H9 (cell line): Measurements from ENCODE around the gene SNX33. TPM values are rescaled to one million over a fixed set of nuclear protein-coding genes. Genes with fewer than 3 reads are reported as not detected.

ENCODE experiments used
- DNase-seq: peaks from one replicate; pipeline ENCODE4 v3.0.0-alpha.2; 2017
- H2AFZ ChIP-seq: one replicate; pipeline ENCODE4 v1.6.1; 2013; ENCODE audit warnings: mild to moderate bottlenecking, low read length, control low read depth, moderate library complexity
- H2AK5ac ChIP-seq: 2 replicates; pipeline ENCODE4 v1.6.1; 2013; ENCODE audit warnings: low read length, control low read depth, mixed read lengths; ENCODE audit not compliant: insufficient read length
- H2BK120ac ChIP-seq: one replicate; pipeline ENCODE4 v1.6.1; 2013; ENCODE audit warnings: low read depth, mild to moderate bottlenecking, low read length, control low read depth, inconsistent platforms; ENCODE audit not compliant: poor library complexity, severe bottlenecking
- H2BK12ac ChIP-seq: 2 replicates; pipeline ENCODE4 v1.6.1; 2013; ENCODE audit warnings: low read length, control low read depth, mixed read lengths, low read depth; ENCODE audit not compliant: insufficient read length
- H2BK15ac ChIP-seq: 2 replicates; pipeline ENCODE4 v1.6.1; 2013; ENCODE audit warnings: low read depth, low read length, control low read depth
- H2BK20ac ChIP-seq: one replicate; pipeline ENCODE4 v1.6.1; 2013; ENCODE audit warnings: low read depth, mild to moderate bottlenecking, low read length, control low read depth, inconsistent platforms; ENCODE audit not compliant: poor library complexity, severe bottlenecking
- H2BK5ac ChIP-seq: 2 replicates; pipeline ENCODE4 v1.6.1; 2013; ENCODE audit warnings: low read length, control low read depth, mixed read lengths; ENCODE audit not compliant: insufficient read length
- H3K14ac ChIP-seq: 2 replicates; pipeline ENCODE4 v1.6.1; 2013; ENCODE audit warnings: low read length, control low read depth; ENCODE audit not compliant: insufficient read depth
- H3K18ac ChIP-seq: 2 replicates; pipeline ENCODE4 v1.6.1; 2013; ENCODE audit warnings: low read depth, mild to moderate bottlenecking, mixed read lengths, low read length, control low read depth; ENCODE audit not compliant: insufficient read length
- H3K23ac ChIP-seq: 2 replicates; pipeline ENCODE4 v1.6.1; 2013; ENCODE audit warnings: low read length, control low read depth, mixed read lengths, low read depth; ENCODE audit not compliant: insufficient read length
- H3K23me2 ChIP-seq: 2 replicates; pipeline ENCODE4 v1.6.1; 2013; ENCODE audit warnings: low read depth, mild to moderate bottlenecking, mixed read lengths, low read length, control low read depth; ENCODE audit not compliant: insufficient read length, poor library complexity, severe bottlenecking
- H3K27ac ChIP-seq: 2 replicates; pipeline ENCODE4 v1.5.1; 2013; ENCODE audit warnings: low read length, control low read depth, mixed read lengths, low read depth; ENCODE audit not compliant: insufficient read length
- H3K27me3 ChIP-seq: 2 replicates; pipeline ENCODE4 v1.6.1; 2013; ENCODE audit warnings: low read length, control low read depth, inconsistent platforms; ENCODE audit not compliant: insufficient read depth
- H3K4ac ChIP-seq: 2 replicates; pipeline ENCODE4 v1.6.1; 2013; ENCODE audit warnings: low read depth, mild to moderate bottlenecking, control low read depth, inconsistent platforms, low read length, moderate library complexity
- H3K4me1 ChIP-seq: 2 replicates; pipeline ENCODE4 v1.6.1; 2013; ENCODE audit warnings: low read length, control low read depth, inconsistent platforms; ENCODE audit not compliant: insufficient read depth
- H3K4me2 ChIP-seq: 2 replicates; pipeline ENCODE4 v1.6.1; 2013; ENCODE audit warnings: low read length, control low read depth, mixed read lengths; ENCODE audit not compliant: insufficient read length, insufficient read depth
- H3K56ac ChIP-seq: 2 replicates; pipeline ENCODE4 v1.6.1; 2013; ENCODE audit warnings: low read depth, mild to moderate bottlenecking, mixed read lengths, low read length, control low read depth; ENCODE audit not compliant: insufficient read length
- H3K79me1 ChIP-seq: 2 replicates; pipeline ENCODE4 v1.6.1; 2013; ENCODE audit warnings: low read depth, mild to moderate bottlenecking, moderate library complexity, low read length, control low read depth, inconsistent platforms; ENCODE audit not compliant: insufficient read depth, poor library complexity, severe bottlenecking
- H3K79me2 ChIP-seq: 2 replicates; pipeline ENCODE4 v1.6.1; 2013; ENCODE audit warnings: low read length, control low read depth, inconsistent platforms; ENCODE audit not compliant: insufficient read depth
- H3K9ac ChIP-seq: 2 replicates; pipeline ENCODE4 v1.6.1; 2013; ENCODE audit warnings: low read length, control low read depth, mixed read lengths; ENCODE audit not compliant: insufficient read length; ENCODE audit errors: extremely low read depth
- H3K9me3 ChIP-seq: one replicate; pipeline ENCODE4 v1.6.1; 2013; ENCODE audit warnings: low read depth, low read length, inconsistent platforms; ENCODE audit not compliant: control insufficient read depth
- H3T11ph ChIP-seq: one replicate; pipeline ENCODE4 v1.6.1; 2013; ENCODE audit warnings: mild to moderate bottlenecking, low read length, control low read depth, inconsistent platforms
- H4K20me1 ChIP-seq: one replicate; pipeline ENCODE4 v1.6.1; 2013; ENCODE audit not compliant: control insufficient read depth, insufficient read length, insufficient read depth
- H4K5ac ChIP-seq: 2 replicates; pipeline ENCODE4 v1.6.1; 2013; ENCODE audit warnings: low read depth, mild to moderate bottlenecking, mixed read lengths, low read length, control low read depth; ENCODE audit not compliant: insufficient read length
- H4K8ac ChIP-seq: replicated peaks from 2 replicates; pipeline ENCODE4 v1.6.1; 2013; ENCODE audit warnings: low read length, control low read depth, mixed read lengths, low read depth; ENCODE audit not compliant: insufficient read length
- H4K91ac ChIP-seq: 2 replicates; pipeline ENCODE4 v1.6.1; 2013; ENCODE audit warnings: low read depth, mild to moderate bottlenecking, moderate library complexity, mixed read lengths, low read length, control low read depth; ENCODE audit not compliant: insufficient read length
- H3K27ac Mint-ChIP-seq, 3 experiments: 2 replicates in 2 of 3; 3 replicates in 1 of 3; pipeline ENCODE4 v1.8.0; 2020 to 2021; ENCODE audit warnings: mixed read lengths in 3 of 3, mild to moderate bottlenecking in 1 of 3, moderate library complexity in 1 of 3
- H3K27me3 Mint-ChIP-seq: 2 replicates; pipeline ENCODE4 v1.8.0; 2021; ENCODE audit warnings: low read depth, mild to moderate bottlenecking, moderate library complexity, mixed read lengths
- H3K36me3 Mint-ChIP-seq, 3 experiments: 2 replicates in 2 of 3; 3 replicates in 1 of 3; pipeline ENCODE4 v1.8.0; 2020 to 2021; ENCODE audit warnings: low read depth in 3 of 3, mixed read lengths in 3 of 3; ENCODE audit not compliant: insufficient read depth in 1 of 3
- H3K4me1 Mint-ChIP-seq, 2 experiments: 2 replicates each; pipeline ENCODE4 v1.8.0; 2020; ENCODE audit warnings: mixed read lengths in 2 of 2
- H3K4me3 Mint-ChIP-seq, 2 experiments: 2 replicates in 1 of 2; 3 replicates in 1 of 2; pipeline ENCODE4 v1.8.0; 2020 to 2021; ENCODE audit warnings: mild to moderate bottlenecking in 2 of 2, mixed read lengths in 2 of 2, moderate library complexity in 1 of 2
- H3K9me3 Mint-ChIP-seq, 2 experiments: 2 replicates in 1 of 2; 3 replicates in 1 of 2; pipeline ENCODE4 v1.8.0; 2020; ENCODE audit warnings: mild to moderate bottlenecking in 2 of 2, mixed read lengths in 2 of 2, moderate library complexity in 1 of 2
- CTCF ChIP-seq: fragments of 200-600 bp; sonication (generic); conservative IDR thresholded peaks from 3 replicates; pipeline ENCODE4 v1.8.0; 2021; ENCODE audit warnings: antibody characterized with exemption, mild to moderate bottlenecking
- WGBS: extraction: QIAGEN DNeasy Blood & Tissue Kit; methylation state at CpG from one replicate; pipeline ENCODE4 v1.1.7; 2013; ENCODE audit warnings: missing lambda C conversion rate, low lambda C conversion rate, mixed read lengths; ENCODE audit not compliant: insufficient read length; ENCODE audit errors: extremely low coverage; 5-methylcytosine and 5-hydroxymethylcytosine counted together
- total RNA-seq: library from RNA; stranded (reverse); gene quantifications from 2 replicates; pipeline ENCODE4 v1.2.1, GENCODE V29; 2021

The SNX33 gene
- total RNA-seq, 1 experiment from 2014 or later: 17.7 TPM

DNA sequence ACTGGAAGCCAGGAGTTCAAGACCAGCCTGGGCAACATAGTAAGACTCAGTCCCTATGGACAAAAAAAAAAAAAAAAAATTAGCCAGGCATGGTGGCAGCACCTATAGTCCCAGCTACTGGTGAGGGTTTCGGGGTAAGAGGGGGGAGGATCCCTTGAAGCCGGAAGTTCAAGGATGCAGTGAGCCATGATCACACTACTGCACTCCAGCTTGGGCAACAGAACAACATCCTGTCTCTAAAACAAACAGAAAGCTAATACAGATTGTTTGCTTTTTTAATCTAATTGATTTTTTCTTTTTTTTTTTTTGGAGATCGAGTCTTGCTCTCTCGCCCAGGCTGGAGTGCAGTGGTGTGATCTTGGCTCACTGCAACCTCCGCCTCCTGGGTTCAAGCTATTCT is 6.1 kb upstream of the SNX33 start:
- H3K27me3 ChIP-seq: peaks cover 3% of the 10 kb centered on the region; the same call in 1 of the 2 replicates
- Mint-ChIP-seq H3K4me3 (no peak overlapping the region), H3K27me3 (peaks cover 19% of the 10 kb centered on the region), H3K9me3 (no peaks in the 10 kb centered on the region), H3K27ac (no peak overlapping the region), H3K36me3 (peaks cover 0 to 10% (median 3%) of the 10 kb centered on the region in 3 experiments; a peak in 3 of 7 replicates), H3K4me1 (peaks cover 27 to 34% of the 10 kb centered on the region in 2 experiments)
- H3T11ph ChIP-seq: no peak overlapping the region
- no peak overlapping the region for H3K18ac ChIP-seq
- H3K4ac ChIP-seq: no peak overlapping the region
- no peak overlapping the region for H3K4me2 ChIP-seq
- no peak overlapping the region for H3K27ac ChIP-seq
- H3K79me1 ChIP-seq: peaks cover 9% of the 10 kb centered on the region
- H3K14ac ChIP-seq: no peak overlapping the region
- TF ChIP-seq CTCF: no peak
- H4K5ac ChIP-seq: no peak overlapping the region
- H3K9me3 ChIP-seq: no peaks in the 10 kb centered on the region
- H3K56ac ChIP-seq: no peak overlapping the region
- H4K91ac ChIP-seq: no peak overlapping the region
- no peak for DNase-seq
- H3K4me1 ChIP-seq: no peaks in the 10 kb centered on the region
- H3K9ac ChIP-seq: no peak overlapping the region
- H3K79me2 ChIP-seq: peaks cover 20% of the 10 kb centered on the region; the same call in 1 of the 2 replicates
- H2AFZ ChIP-seq: no peak overlapping the region
- no CpG with 5 or more reads among the region's 5 CpGs for WGBS
- H2BK20ac ChIP-seq: no peak overlapping the region
- H2BK15ac ChIP-seq: no peak overlapping the region
- no peak overlapping the region for H3K23ac ChIP-seq
- peaks cover 15% of the 10 kb centered on the region for H3K23me2 ChIP-seq
- no peak overlapping the region for H2AK5ac ChIP-seq
- H4K20me1 ChIP-seq: no peaks in the 10 kb centered on the region
- no peak overlapping the region for H2BK12ac ChIP-seq
- no peak overlapping the region for H4K8ac ChIP-seq
- H2BK5ac ChIP-seq: no peak overlapping the region
- H2BK120ac ChIP-seq: no peak overlapping the region
